OCI-LY3 (cell line): ENCODE measurements around the gene UBR1.

Experiments
- CTCF ChIP-seq: fragments of 200-600, 300-600 bp; sonication (generic); IDR thresholded peaks from 2 replicates; pipeline ENCODE4 v1.5.1; 2014; ENCODE audit warnings: antibody characterized with exemption, low read length, low read depth
- EZH2phosphoT487 ChIP-seq: fragments of 200-600 bp; shearing (Covaris generic); IDR thresholded peaks from 2 replicates; pipeline ENCODE4 v1.6.1; 2018; ENCODE audit warnings: antibody characterized with exemption, mixed run types, low read depth

GRCh38 chr15:42999201-42999779, 106.5 kb downstream of the UBR1 start:
- TF ChIP-seq EZH2phosphoT487 (no peak), CTCF (no peak)
